ENCODE results near the gene MAEA. TPM values are rescaled to one million over a fixed set of nuclear protein-coding genes. Genes with fewer than 3 reads are reported as not detected.

MAEA gene
- total and polyA plus RNA-seq, 10 of the 15 experiments (the other 5 are each of a cell fraction or from before 2014, with no cell fraction given) = 3.6 to 67.1 (median 54.6) TPM

DNA sequence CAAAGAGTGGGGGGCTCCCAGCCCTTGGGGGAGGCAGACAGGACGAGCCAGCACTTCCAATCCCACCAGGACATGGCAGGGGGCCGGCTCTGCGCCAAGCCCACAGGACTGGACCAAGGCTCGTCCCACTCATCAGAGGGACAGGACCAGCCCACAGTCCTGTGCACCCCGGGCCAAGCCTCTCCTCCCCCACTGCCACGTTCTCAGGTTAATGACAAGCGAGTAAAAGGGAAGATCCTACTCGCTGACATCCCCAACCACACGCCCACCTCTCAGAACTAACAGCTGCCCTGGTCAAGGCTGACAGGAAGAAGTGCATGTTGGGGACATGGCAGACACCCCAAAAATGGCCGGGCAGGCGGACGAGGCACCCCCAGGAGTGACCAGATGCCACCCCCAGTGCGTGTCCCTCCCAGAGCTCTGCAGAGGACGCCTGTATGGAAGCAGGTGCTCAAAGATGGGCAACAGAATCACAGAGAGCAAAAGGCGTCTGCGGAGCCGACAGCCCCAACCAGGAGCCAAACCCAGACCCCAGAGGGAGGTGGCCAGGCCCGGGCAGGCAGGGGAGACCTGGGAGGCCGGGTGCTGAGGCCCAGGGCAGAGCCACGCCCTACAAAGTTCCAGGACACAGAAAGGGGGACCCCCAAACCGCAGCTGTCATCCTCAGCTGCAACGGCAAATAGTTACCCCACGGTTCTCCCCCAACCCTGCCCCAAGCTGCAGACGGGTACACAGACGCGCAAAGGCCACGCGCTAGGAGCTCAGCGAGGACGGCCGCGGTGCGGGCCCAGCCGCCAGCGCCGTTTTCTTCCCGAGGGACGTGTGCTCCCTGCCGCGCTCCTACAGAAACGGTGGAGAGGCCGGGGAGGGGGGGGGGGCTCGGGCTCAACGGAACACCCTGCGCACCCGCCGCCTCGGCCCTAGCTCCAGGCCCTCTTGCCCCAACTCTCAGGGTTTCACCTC lies 42.5 kb upstream of the MAEA start (continued):
- TF ChIP-seq, protein P1, sequence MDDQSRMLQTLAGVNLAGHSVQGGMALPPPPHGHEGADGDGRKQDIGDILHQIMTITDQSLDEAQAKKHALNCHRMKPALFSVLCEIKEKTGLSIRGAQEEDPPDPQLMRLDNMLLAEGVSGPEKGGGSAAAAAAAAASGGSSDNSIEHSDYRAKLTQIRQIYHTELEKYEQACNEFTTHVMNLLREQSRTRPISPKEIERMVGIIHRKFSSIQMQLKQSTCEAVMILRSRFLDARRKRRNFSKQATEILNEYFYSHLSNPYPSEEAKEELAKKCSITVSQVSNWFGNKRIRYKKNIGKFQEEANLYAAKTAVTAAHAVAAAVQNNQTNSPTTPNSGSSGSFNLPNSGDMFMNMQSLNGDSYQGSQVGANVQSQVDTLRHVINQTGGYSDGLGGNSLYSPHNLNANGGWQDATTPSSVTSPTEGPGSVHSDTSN (IDR thresholded peaks at IDR 0.05; ENCODE audit: insufficient replicate concordance, low read depth, low read length) = peak; percentile 81
- peak; percentile 64 for TF ChIP-seq RUNX3 (IDR thresholded peaks at IDR 0.05; ENCODE audit: low read length)
- TF ChIP-seq CREB1 (IDR thresholded peaks at IDR 0.05; ENCODE audit: low read depth) = 0 out of 2 replicates have a peak, but pooled peaks have one; percentile 2
- TF ChIP-seq, protein P2, sequence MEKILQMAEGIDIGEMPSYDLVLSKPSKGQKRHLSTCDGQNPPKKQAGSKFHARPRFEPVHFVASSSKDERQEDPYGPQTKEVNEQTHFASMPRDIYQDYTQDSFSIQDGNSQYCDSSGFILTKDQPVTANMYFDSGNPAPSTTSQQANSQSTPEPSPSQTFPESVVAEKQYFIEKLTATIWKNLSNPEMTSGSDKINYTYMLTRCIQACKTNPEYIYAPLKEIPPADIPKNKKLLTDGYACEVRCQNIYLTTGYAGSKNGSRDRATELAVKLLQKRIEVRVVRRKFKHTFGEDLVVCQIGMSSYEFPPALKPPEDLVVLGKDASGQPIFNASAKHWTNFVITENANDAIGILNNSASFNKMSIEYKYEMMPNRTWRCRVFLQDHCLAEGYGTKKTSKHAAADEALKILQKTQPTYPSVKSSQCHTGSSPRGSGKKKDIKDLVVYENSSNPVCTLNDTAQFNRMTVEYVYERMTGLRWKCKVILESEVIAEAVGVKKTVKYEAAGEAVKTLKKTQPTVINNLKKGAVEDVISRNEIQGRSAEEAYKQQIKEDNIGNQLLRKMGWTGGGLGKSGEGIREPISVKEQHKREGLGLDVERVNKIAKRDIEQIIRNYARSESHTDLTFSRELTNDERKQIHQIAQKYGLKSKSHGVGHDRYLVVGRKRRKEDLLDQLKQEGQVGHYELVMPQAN (conservative IDR thresholded peaks at IDR 0.05) = 0 out of 2 replicates have a peak, but pooled peaks have one; percentile 51
- TF ChIP-seq TCF3 (IDR thresholded peaks at IDR 0.05; ENCODE audit: borderline replicate concordance, insufficient read depth, low read depth, low read length) = peak; percentile 86
- TF ChIP-seq, protein P3, sequence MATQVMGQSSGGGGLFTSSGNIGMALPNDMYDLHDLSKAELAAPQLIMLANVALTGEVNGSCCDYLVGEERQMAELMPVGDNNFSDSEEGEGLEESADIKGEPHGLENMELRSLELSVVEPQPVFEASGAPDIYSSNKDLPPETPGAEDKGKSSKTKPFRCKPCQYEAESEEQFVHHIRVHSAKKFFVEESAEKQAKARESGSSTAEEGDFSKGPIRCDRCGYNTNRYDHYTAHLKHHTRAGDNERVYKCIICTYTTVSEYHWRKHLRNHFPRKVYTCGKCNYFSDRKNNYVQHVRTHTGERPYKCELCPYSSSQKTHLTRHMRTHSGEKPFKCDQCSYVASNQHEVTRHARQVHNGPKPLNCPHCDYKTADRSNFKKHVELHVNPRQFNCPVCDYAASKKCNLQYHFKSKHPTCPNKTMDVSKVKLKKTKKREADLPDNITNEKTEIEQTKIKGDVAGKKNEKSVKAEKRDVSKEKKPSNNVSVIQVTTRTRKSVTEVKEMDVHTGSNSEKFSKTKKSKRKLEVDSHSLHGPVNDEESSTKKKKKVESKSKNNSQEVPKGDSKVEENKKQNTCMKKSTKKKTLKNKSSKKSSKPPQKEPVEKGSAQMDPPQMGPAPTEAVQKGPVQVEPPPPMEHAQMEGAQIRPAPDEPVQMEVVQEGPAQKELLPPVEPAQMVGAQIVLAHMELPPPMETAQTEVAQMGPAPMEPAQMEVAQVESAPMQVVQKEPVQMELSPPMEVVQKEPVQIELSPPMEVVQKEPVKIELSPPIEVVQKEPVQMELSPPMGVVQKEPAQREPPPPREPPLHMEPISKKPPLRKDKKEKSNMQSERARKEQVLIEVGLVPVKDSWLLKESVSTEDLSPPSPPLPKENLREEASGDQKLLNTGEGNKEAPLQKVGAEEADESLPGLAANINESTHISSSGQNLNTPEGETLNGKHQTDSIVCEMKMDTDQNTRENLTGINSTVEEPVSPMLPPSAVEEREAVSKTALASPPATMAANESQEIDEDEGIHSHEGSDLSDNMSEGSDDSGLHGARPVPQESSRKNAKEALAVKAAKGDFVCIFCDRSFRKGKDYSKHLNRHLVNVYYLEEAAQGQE (IDR thresholded peaks at IDR 0.05; ENCODE audit: low read depth, low read length) = no peak
- TF ChIP-seq, protein P4, sequence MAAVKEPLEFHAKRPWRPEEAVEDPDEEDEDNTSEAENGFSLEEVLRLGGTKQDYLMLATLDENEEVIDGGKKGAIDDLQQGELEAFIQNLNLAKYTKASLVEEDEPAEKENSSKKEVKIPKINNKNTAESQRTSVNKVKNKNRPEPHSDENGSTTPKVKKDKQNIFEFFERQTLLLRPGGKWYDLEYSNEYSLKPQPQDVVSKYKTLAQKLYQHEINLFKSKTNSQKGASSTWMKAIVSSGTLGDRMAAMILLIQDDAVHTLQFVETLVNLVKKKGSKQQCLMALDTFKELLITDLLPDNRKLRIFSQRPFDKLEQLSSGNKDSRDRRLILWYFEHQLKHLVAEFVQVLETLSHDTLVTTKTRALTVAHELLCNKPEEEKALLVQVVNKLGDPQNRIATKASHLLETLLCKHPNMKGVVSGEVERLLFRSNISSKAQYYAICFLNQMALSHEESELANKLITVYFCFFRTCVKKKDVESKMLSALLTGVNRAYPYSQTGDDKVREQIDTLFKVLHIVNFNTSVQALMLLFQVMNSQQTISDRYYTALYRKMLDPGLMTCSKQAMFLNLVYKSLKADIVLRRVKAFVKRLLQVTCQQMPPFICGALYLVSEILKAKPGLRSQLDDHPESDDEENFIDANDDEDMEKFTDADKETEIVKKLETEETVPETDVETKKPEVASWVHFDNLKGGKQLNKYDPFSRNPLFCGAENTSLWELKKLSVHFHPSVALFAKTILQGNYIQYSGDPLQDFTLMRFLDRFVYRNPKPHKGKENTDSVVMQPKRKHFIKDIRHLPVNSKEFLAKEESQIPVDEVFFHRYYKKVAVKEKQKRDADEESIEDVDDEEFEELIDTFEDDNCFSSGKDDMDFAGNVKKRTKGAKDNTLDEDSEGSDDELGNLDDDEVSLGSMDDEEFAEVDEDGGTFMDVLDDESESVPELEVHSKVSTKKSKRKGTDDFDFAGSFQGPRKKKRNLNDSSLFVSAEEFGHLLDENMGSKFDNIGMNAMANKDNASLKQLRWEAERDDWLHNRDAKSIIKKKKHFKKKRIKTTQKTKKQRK (IDR thresholded peaks at IDR 0.05; ENCODE audit: low read depth, low read length) = no peak

Data from GM12878 (cell line).